SK-N-SH (cell line): Measurements from ENCODE around the gene DBR1. TPM values are rescaled to one million over a fixed set of nuclear protein-coding genes. Genes with fewer than 3 reads are reported as not detected.

Experiments used
- CTCF ChIA-PET: fragments of 300-600, 350-600 bp; formaldehyde crosslinking; extraction: SDS; loops from one replicate; lab custom pipeline; 2021; lab: Yijun Ruan, JAX
- POLR2A ChIA-PET: fragments of 350-600 bp; sonication (Branson Sonifier 250); formaldehyde crosslinking; extraction: SDS; loops from one replicate; lab custom pipeline; 2020; ENCODE audit warnings: antibody characterized with exemption, inconsistent platforms; lab: Yijun Ruan, JAX
- DNase-seq: peaks from one replicate; pipeline ENCODE4 v3.0.0; 2012
- H2AFZ ChIP-seq: fragments of 200-600 bp; sonication (generic); 2 replicates; pipeline ENCODE4 v1.8.1; 2016; ENCODE audit warnings: antibody characterized with exemption, mild to moderate bottlenecking, low read depth
- H3F3A ChIP-seq: fragments of 200-600 bp; sonication (generic); replicated peaks from 2 replicates; pipeline ENCODE3; 2016; ENCODE audit warnings: antibody characterized with exemption, mild to moderate bottlenecking; ENCODE audit not compliant: insufficient read depth
- H3K27ac ChIP-seq, 2 experiments: fragments of 200-500 bp in 1 of 2; fragments of 200-600 bp in 1 of 2; sonication (Bioruptor generic) in 1 of 2; sonication (generic), shearing (Covaris generic) in 1 of 2; 2 replicates each; pipeline versions ENCODE4 v1.5.1 to v1.6.1; 2014 to 2016; ENCODE audit warnings: low read depth in 2 of 2, inconsistent platforms in 1 of 2, low read length in 1 of 2, mild to moderate bottlenecking in 1 of 2, mixed read lengths in 1 of 2
- H3K27me3 ChIP-seq: fragments of 200-600 bp; sonication (generic), shearing (Covaris generic); 2 replicates; pipeline ENCODE4 v1.6.1; 2016; ENCODE audit warnings: mixed run types; ENCODE audit not compliant: insufficient read depth
- H3K36me3 ChIP-seq, 2 experiments: fragments of 200-500 bp in 1 of 2; fragments of 200-600 bp in 1 of 2; sonication (Bioruptor generic) in 1 of 2; sonication (generic) in 1 of 2; replicated peaks in 1 of 2; 2 replicates each; pipeline versions ENCODE3 to v1.5.1; 2014 to 2016; ENCODE audit warnings: low read length in 1 of 2, mild to moderate bottlenecking in 1 of 2; ENCODE audit not compliant: insufficient read depth in 2 of 2, control insufficient read depth in 1 of 2
- H3K4me1 ChIP-seq, 2 experiments: fragments of 200-500 bp in 1 of 2; fragments of 200-600 bp in 1 of 2; sonication (Bioruptor generic) in 1 of 2; sonication (generic), shearing (Covaris generic) in 1 of 2; 2 replicates each; pipeline versions ENCODE4 v1.5.1 to v1.6.1; 2014 to 2016; ENCODE audit warnings: low read depth in 1 of 2, low read length in 1 of 2, mixed run types in 1 of 2; ENCODE audit not compliant: insufficient read depth in 2 of 2, control insufficient read depth in 1 of 2
- H3K4me2 ChIP-seq: fragments of 200-600 bp; sonication (generic), shearing (Covaris generic); 2 replicates; pipeline ENCODE4 v1.6.1; 2017; ENCODE audit warnings: mixed run types
- H3K4me3 ChIP-seq, 2 experiments: fragments of 200-500 bp in 1 of 2; fragments of 200-600 bp in 1 of 2; sonication (Bioruptor generic) in 1 of 2; sonication (generic), shearing (Covaris generic) in 1 of 2; 2 replicates each; pipeline versions ENCODE4 v1.5.1 to v1.8.1; 2014 to 2016; ENCODE audit warnings: low read depth in 2 of 2, inconsistent platforms in 1 of 2, low read length in 1 of 2, mild to moderate bottlenecking in 1 of 2, mixed read lengths in 1 of 2, moderate library complexity in 1 of 2
- H3K79me2 ChIP-seq: fragments of 200-600 bp; sonication (generic); 2 replicates; pipeline ENCODE4 v1.8.1; 2017; ENCODE audit warnings: mild to moderate bottlenecking; ENCODE audit not compliant: insufficient read depth
- H3K9ac ChIP-seq: fragments of 200-600 bp; sonication (generic); 2 replicates; pipeline ENCODE4 v1.6.1; 2017; ENCODE audit warnings: mixed run types
- H3K9me2 ChIP-seq: fragments of 200-600 bp; sonication (generic); 2 replicates; pipeline ENCODE4 v1.6.1; 2017; ENCODE audit warnings: mixed run types
- H3K9me3 ChIP-seq: fragments of 200-600 bp; sonication (generic); 2 replicates; pipeline ENCODE4 v1.6.1; 2017; ENCODE audit warnings: mixed run types, mild to moderate bottlenecking, moderate library complexity
- H4K20me1 ChIP-seq: fragments of 200-600 bp; sonication (generic); 2 replicates; pipeline ENCODE4 v1.6.1; 2017; ENCODE audit warnings: mild to moderate bottlenecking, mixed run types; ENCODE audit not compliant: insufficient read depth
- CHD2 ChIP-seq: fragments of 150-350 bp; IDR thresholded peaks from 2 replicates; pipeline ENCODE4 v1.6.1; 2018; ENCODE audit warnings: low read length; ENCODE audit not compliant: partially characterized antibody
- EP300 ChIP-seq, 2 experiments: IDR thresholded peaks; 2 replicates each; pipeline versions ENCODE4 v1.4.0 to v1.6.1; 2012; ENCODE audit warnings: borderline replicate concordance in 1 of 2, low read depth in 1 of 2, low read length in 1 of 2
- FOSL2 ChIP-seq: IDR thresholded peaks from 2 replicates; pipeline ENCODE4 v1.4.0; 2012; ENCODE audit warnings: low read depth, mild to moderate bottlenecking, moderate library complexity, borderline replicate concordance
- GATA2 ChIP-seq: sonication (generic); formaldehyde crosslinking; IDR thresholded peaks from 2 replicates; pipeline ENCODE4 v1.5.0; 2020; ENCODE audit warnings: mild to moderate bottlenecking, missing genetic modification reagents
- MEF2A ChIP-seq: IDR thresholded peaks from 2 replicates; pipeline ENCODE4 v1.4.0; 2012; ENCODE audit warnings: low read depth, borderline replicate concordance
- NFIC ChIP-seq: IDR thresholded peaks from 2 replicates; pipeline ENCODE4 v1.4.0; 2012; ENCODE audit warnings: borderline replicate concordance
- REST ChIP-seq: IDR thresholded peaks from 2 replicates; pipeline ENCODE4 v1.6.1; 2012; ENCODE audit warnings: mild to moderate bottlenecking, low read depth, low read length, moderate library complexity
- RFX5 ChIP-seq: IDR thresholded peaks from 2 replicates; pipeline ENCODE4 v1.6.1; 2012; ENCODE audit warnings: mild to moderate bottlenecking, improper control_type of control experiment, low read length
- TCF12 ChIP-seq: IDR thresholded peaks from 2 replicates; pipeline ENCODE4 v1.4.0; 2012
- TEAD4 ChIP-seq: IDR thresholded peaks from 2 replicates; pipeline ENCODE4 v1.4.0; 2012; ENCODE audit warnings: mild to moderate bottlenecking, borderline replicate concordance; ENCODE audit not compliant: insufficient read depth
- WGBS: methylation state at CpG from one replicate; pipeline ENCODE4 v1.1.6; 2017; ENCODE audit warnings: low lambda C conversion rate; 5-methylcytosine and 5-hydroxymethylcytosine counted together
- polyA plus RNA-seq, 3 experiments: library from polyadenylated mRNA; depleted of rRNA; stranded (reverse); fragments of >200 nt; gene quantifications; 2 replicates each; pipeline ENCODE4 v1.2.3, GENCODE V29; 2012
- TF ChIP-seq, protein P1 (sequence below): fragments of 150-350 bp; IDR thresholded peaks from 2 replicates; pipeline ENCODE4 v1.6.1; 2017; ENCODE audit warnings: antibody characterized with exemption, low read length, low read depth, borderline replicate concordance
- TF ChIP-seq, protein P2 (sequence below): fragments of 200-600 bp; sonication (generic); IDR thresholded peaks from 2 replicates; pipeline ENCODE4 v1.6.1; 2017; ENCODE audit warnings: antibody characterized with exemption, mild to moderate bottlenecking, moderate library complexity

DBR1 gene
- polyA plus RNA-seq, 1 of the 3 experiments (the other 2 are of a cell fraction): 9.2 TPM

- no peak overlapping the region for H3K4me2 ChIP-seq
- H3K9me2 ChIP-seq: no peaks in the 10 kb centered on the region
- TF ChIP-seq TCF12: no peak
- TF ChIP-seq TEAD4: no peak
- TF ChIP-seq, protein P1, sequence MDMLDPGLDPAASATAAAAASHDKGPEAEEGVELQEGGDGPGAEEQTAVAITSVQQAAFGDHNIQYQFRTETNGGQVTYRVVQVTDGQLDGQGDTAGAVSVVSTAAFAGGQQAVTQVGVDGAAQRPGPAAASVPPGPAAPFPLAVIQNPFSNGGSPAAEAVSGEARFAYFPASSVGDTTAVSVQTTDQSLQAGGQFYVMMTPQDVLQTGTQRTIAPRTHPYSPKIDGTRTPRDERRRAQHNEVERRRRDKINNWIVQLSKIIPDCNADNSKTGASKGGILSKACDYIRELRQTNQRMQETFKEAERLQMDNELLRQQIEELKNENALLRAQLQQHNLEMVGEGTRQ: no peak
- no peak for TF ChIP-seq REST
- TF ChIP-seq GATA2 (CRISPR knock-in tag): no peak
- TF ChIP-seq MEF2A: no peak
- TF ChIP-seq FOSL2: no peak
- TF ChIP-seq CHD2: no peak
- TF ChIP-seq NFIC: no peak
- TF ChIP-seq, protein P2, sequence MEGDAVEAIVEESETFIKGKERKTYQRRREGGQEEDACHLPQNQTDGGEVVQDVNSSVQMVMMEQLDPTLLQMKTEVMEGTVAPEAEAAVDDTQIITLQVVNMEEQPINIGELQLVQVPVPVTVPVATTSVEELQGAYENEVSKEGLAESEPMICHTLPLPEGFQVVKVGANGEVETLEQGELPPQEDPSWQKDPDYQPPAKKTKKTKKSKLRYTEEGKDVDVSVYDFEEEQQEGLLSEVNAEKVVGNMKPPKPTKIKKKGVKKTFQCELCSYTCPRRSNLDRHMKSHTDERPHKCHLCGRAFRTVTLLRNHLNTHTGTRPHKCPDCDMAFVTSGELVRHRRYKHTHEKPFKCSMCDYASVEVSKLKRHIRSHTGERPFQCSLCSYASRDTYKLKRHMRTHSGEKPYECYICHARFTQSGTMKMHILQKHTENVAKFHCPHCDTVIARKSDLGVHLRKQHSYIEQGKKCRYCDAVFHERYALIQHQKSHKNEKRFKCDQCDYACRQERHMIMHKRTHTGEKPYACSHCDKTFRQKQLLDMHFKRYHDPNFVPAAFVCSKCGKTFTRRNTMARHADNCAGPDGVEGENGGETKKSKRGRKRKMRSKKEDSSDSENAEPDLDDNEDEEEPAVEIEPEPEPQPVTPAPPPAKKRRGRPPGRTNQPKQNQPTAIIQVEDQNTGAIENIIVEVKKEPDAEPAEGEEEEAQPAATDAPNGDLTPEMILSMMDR: no peak
- TF ChIP-seq EP300 (IDR thresholded peaks at IDR 0.05; ENCODE audit: borderline replicate concordance in 1 of 2, low read depth in 1 of 2, low read length in 1 of 2): no peak
- no peak for TF ChIP-seq RFX5
- TF ChIP-seq, all 33 proteins: peak for 0
- DNase-seq: no peak
- Histone ChIP-seq H3K79me2 (peaks cover 50% of the 10 kb centered on the region), H3K9ac (no peak overlapping the region), H4K20me1 (peaks cover 15% of the 10 kb centered on the region; the same call in 1 of the 2 replicates), H3K27me3 (no peaks in the 10 kb centered on the region), H3K36me3 (peaks cover 32 to 33% of the 10 kb centered on the region in 2 experiments), H3K4me1 (peaks cover 0 to 10% of the 10 kb centered on the region in 2 experiments; a peak in 2 of 4 replicates), H3K27ac (no peak overlapping the region), H3K4me3 (no peak overlapping the region), H3F3A (no peaks in the 10 kb centered on the region), H3K9me3 (no peaks in the 10 kb centered on the region), H2AFZ (no peak overlapping the region)
- CTCF ChIA-PET: no interaction called here
- POLR2A ChIA-PET: no interaction called here
- 94% methylated on average over 1 of the region's 1 CpG for WGBS
These were observed 44.5 kb upstream of the DBR1 start for GRCh38 chr3:138219255-138219654.
